ENCODE results near the gene DOK6. TPM values are rescaled to one million over a fixed set of nuclear protein-coding genes. Genes with fewer than 3 reads are reported as not detected.

The DOK6 gene
- total RNA-seq, 2 experiments from 2014 or later = not detected

GRCh38 chr18:69483574-69483973 lies 82.9 kb downstream of the DOK6 start:
- Histone ChIP-seq H3K27ac (ENCODE audit: low read depth, low read length, poor library complexity, severe bottlenecking) (no peak overlapping the region), H4K20me1 (ENCODE audit: insufficient read depth, low read length) (no peaks in the 10 kb centered on the region), H2AFZ (ENCODE audit: low read length) (no peak overlapping the region), H3K9me2 (ENCODE audit: insufficient read depth, low read length) (no peaks in the 10 kb centered on the region), H3K9me3 (ENCODE audit: low read length) (no peaks in the 10 kb centered on the region), H3K79me2 (ENCODE audit: insufficient read depth, low read depth, low read length) (no peaks in the 10 kb centered on the region), H3K4me1 (ENCODE audit: insufficient read depth, low read length, poor library complexity, severe bottlenecking) (no peaks in the 10 kb centered on the region), H3K36me3 (ENCODE audit: insufficient read depth, low read length) (no peaks in the 10 kb centered on the region), H3K4me2 (ENCODE audit: low read length) (no peak overlapping the region), H3K4me3 (ENCODE audit: low read depth, low read length, poor library complexity, severe bottlenecking) (no peak overlapping the region)
- no peak for DNase-seq (ENCODE audit: low spot score)
- intact Hi-C loops (cut with micrococcal nuclease; ENCODE audit: unreplicated experiment) = no loop called here
- CTCF ChIA-PET (ENCODE audit: unreplicated experiment) = no interaction called here
- POLR2A ChIA-PET = no interaction called here
- no peak for TF ChIP-seq CTCF (conservative IDR thresholded peaks at IDR 0.05; ENCODE audit: low read length)
- no peak for TF ChIP-seq EZH2phosphoT487 (IDR thresholded peaks at IDR 0.05; ENCODE audit: borderline replicate concordance, low read depth, low read length)
- BruUV-seq (replicated peaks) = no TSS peak

GRCh38 chr18:69484699-69485396 lies 84.2 kb downstream of the DOK6 start:
- no peaks in the 10 kb centered on the region for H3K9me3 ChIP-seq (ENCODE audit: low read length)
- no peak for DNase-seq (ENCODE audit: low spot score)
- H3K9me2 ChIP-seq (ENCODE audit: insufficient read depth, low read length) = no peaks in the 10 kb centered on the region
- no peaks in the 10 kb centered on the region for H3K4me1 ChIP-seq (ENCODE audit: insufficient read depth, low read length, poor library complexity, severe bottlenecking)
- no peak overlapping the region for H3K27ac ChIP-seq (ENCODE audit: low read depth, low read length, poor library complexity, severe bottlenecking)
- no peaks in the 10 kb centered on the region for H3K79me2 ChIP-seq (ENCODE audit: insufficient read depth, low read depth, low read length)
- no peak overlapping the region for H3K4me3 ChIP-seq (ENCODE audit: low read depth, low read length, poor library complexity, severe bottlenecking)
- intact Hi-C loops (cut with micrococcal nuclease; ENCODE audit: unreplicated experiment) = no loop called here
- ChIA-PET POLR2A (no interaction called here), CTCF (ENCODE audit: unreplicated experiment) (no interaction called here)
- H3K4me2 ChIP-seq (ENCODE audit: low read length) = no peak overlapping the region
- H4K20me1 ChIP-seq (ENCODE audit: insufficient read depth, low read length) = no peaks in the 10 kb centered on the region
- no peak for TF ChIP-seq CTCF (conservative IDR thresholded peaks at IDR 0.05; ENCODE audit: low read length)
- TF ChIP-seq EZH2phosphoT487 (IDR thresholded peaks at IDR 0.05; ENCODE audit: borderline replicate concordance, low read depth, low read length) = no peak
- H2AFZ ChIP-seq (ENCODE audit: low read length) = no peak overlapping the region
- no peaks in the 10 kb centered on the region for H3K36me3 ChIP-seq (ENCODE audit: insufficient read depth, low read length)
- BruUV-seq (replicated peaks) = no TSS peak

- POLR2A ChIA-PET = no interaction called here
- Histone ChIP-seq H3K27ac (ENCODE audit: low read depth, low read length, poor library complexity, severe bottlenecking) (no peak overlapping the region), H3K4me3 (ENCODE audit: low read depth, low read length, poor library complexity, severe bottlenecking) (no peak overlapping the region), H4K20me1 (ENCODE audit: insufficient read depth, low read length) (no peaks in the 10 kb centered on the region), H3K9me2 (ENCODE audit: insufficient read depth, low read length) (no peaks in the 10 kb centered on the region), H3K4me2 (ENCODE audit: low read length) (no peak overlapping the region), H3K9me3 (ENCODE audit: low read length) (no peaks in the 10 kb centered on the region), H3K79me2 (ENCODE audit: insufficient read depth, low read depth, low read length) (no peaks in the 10 kb centered on the region), H2AFZ (ENCODE audit: low read length) (no peak overlapping the region), H3K4me1 (ENCODE audit: insufficient read depth, low read length, poor library complexity, severe bottlenecking) (no peaks in the 10 kb centered on the region), H3K36me3 (ENCODE audit: insufficient read depth, low read length) (no peaks in the 10 kb centered on the region)
- intact Hi-C loops (cut with micrococcal nuclease; ENCODE audit: unreplicated experiment) = no loop called here
- TF ChIP-seq EZH2phosphoT487 (IDR thresholded peaks at IDR 0.05; ENCODE audit: borderline replicate concordance, low read depth, low read length) = no peak
- no peak for TF ChIP-seq CTCF (conservative IDR thresholded peaks at IDR 0.05; ENCODE audit: low read length)
- CTCF ChIA-PET (ENCODE audit: unreplicated experiment) = no interaction called here
- no TSS peak for BruUV-seq (replicated peaks)
- DNase-seq (ENCODE audit: low spot score) = no peak
Observed at GRCh38 chr18:69487488-69488394, 87.1 kb downstream of the DOK6 start.
